ENCODE results near the gene AGBL3.
"Not testable (repeated sequence)": the region's sequence is repeated elsewhere in the genome, so short reads cannot be mapped to it uniquely, and the experiment has no call there.

Gene AGBL3

GRCh38 chr7:134996097-134996550 lies 9.8 kb downstream of the AGBL3 start:
- H3K27ac ChIP-seq (ENCODE audit: low read length), result peak overlapping the region; percentile 60
- H3K4me1 ChIP-seq (ENCODE audit: control insufficient read depth, insufficient read depth, low read length), result peaks cover 21% of the 10 kb centered on the region
- no peaks in the 10 kb centered on the region for H3K27me3 ChIP-seq (ENCODE audit: control insufficient read depth in 1 of 2, insufficient read depth in 2 of 2, low read length in 2 of 2)
- no peaks in the 10 kb centered on the region for H3K36me3 ChIP-seq (ENCODE audit: control insufficient read depth in 2 of 2, insufficient read depth in 2 of 2, low read length in 2 of 2)
- H3K9ac ChIP-seq (ENCODE audit: low read length in 2 of 2), result no peak overlapping the region
- H3K4me3 ChIP-seq (ENCODE audit: low read length in 2 of 2), result no peak overlapping the region
- no peaks in the 10 kb centered on the region for H3K9me3 ChIP-seq (ENCODE audit: control insufficient read depth in 2 of 2, low read length in 2 of 2)

DNA sequence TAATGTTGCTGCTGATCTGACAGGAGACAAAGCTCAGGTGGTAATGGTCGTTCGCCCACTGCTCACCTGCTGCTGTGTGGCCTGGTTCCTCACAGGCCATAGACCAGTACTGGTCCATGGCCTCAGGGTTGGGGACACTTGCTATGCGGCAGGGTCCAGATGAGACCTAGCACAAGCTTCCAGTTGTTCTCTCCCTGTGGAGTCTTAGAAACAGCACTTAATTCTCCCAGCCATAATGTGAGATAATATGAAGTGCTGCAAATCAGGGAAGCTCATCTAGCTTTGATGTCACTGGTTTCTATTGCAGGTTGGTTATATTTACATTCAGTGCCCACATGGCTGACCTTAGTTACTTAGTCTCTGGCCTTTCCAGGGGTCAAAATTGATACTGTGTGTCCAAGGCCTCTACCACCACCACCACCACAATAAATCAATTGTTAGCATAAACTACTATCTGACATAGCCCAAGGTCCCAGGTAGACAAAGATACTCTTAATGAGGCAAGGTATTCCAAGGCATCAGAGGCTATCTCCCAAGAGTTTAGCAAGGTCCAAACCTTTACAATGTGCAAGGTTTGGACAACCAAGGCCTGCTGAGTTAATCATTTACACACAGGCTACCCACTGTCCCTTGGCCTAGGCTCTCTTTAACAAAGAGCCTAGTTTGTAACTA lies 11.0 kb downstream of the AGBL3 start:
- Histone ChIP-seq H3K9me3 (ENCODE audit: control insufficient read depth in 2 of 2, low read length in 2 of 2) (no peaks in the 10 kb centered on the region), H3K9ac (ENCODE audit: low read length in 2 of 2) (no peak overlapping the region), H3K27ac (ENCODE audit: low read length) (peak overlapping the region; percentile 60), H3K36me3 (ENCODE audit: control insufficient read depth in 2 of 2, insufficient read depth in 2 of 2, low read length in 2 of 2) (no peaks in the 10 kb centered on the region), H3K4me1 (ENCODE audit: control insufficient read depth, insufficient read depth, low read length) (peaks cover 21% of the 10 kb centered on the region), H3K27me3 (ENCODE audit: control insufficient read depth in 1 of 2, insufficient read depth in 2 of 2, low read length in 2 of 2) (no peaks in the 10 kb centered on the region), H3K4me3 (ENCODE audit: low read length in 2 of 2) (no peak overlapping the region)

DNA sequence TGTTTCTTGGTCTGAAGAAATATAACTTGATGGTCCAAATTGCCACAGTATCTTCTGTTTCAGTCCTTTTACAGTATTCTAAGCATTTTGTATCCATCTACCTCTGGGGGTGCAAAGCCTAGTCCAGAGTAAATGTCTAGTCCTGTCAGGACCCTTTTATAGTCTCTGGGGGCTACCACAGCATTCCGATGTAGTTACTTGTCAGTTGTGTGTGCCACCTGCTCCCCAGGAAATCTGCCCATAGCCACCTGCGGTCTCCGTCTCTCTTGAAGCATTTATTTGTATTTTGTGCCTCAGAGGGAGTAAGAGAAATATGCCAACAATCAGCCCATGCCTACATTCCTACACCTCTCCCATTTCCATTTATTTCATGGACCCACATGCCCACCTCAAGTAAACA lies 12.8 kb downstream of the AGBL3 start:
- no peaks in the 10 kb centered on the region for H3K36me3 ChIP-seq (ENCODE audit: control insufficient read depth in 2 of 2, insufficient read depth in 2 of 2, low read length in 2 of 2)
- no peak overlapping the region for H3K9ac ChIP-seq (ENCODE audit: low read length in 2 of 2)
- no peaks in the 10 kb centered on the region for H3K9me3 ChIP-seq (ENCODE audit: control insufficient read depth in 2 of 2, low read length in 2 of 2)
- no peak overlapping the region for H3K27ac ChIP-seq (ENCODE audit: low read length)
- no peak overlapping the region for H3K4me3 ChIP-seq (ENCODE audit: low read length in 2 of 2)
- peaks cover 21% of the 10 kb centered on the region for H3K4me1 ChIP-seq (ENCODE audit: control insufficient read depth, insufficient read depth, low read length)
- H3K27me3 ChIP-seq (ENCODE audit: control insufficient read depth in 1 of 2, insufficient read depth in 2 of 2, low read length in 2 of 2), result no peaks in the 10 kb centered on the region

GRCh38 chr7:135001390-135002165 lies 15.3 kb downstream of the AGBL3 start:
- Histone ChIP-seq H3K27ac (ENCODE audit: low read length) (no peak overlapping the region), H3K36me3 (ENCODE audit: control insufficient read depth in 2 of 2, insufficient read depth in 2 of 2, low read length in 2 of 2) (no peaks in the 10 kb centered on the region), H3K9me3 (ENCODE audit: control insufficient read depth in 2 of 2, low read length in 2 of 2) (no peaks in the 10 kb centered on the region), H3K27me3 (ENCODE audit: control insufficient read depth in 1 of 2, insufficient read depth in 2 of 2, low read length in 2 of 2) (no peaks in the 10 kb centered on the region), H3K4me3 (ENCODE audit: low read length in 2 of 2) (no peak overlapping the region), H3K4me1 (ENCODE audit: control insufficient read depth, insufficient read depth, low read length) (peaks cover 10% of the 10 kb centered on the region), H3K9ac (ENCODE audit: low read length in 2 of 2) (no peak overlapping the region)

- H3K9ac ChIP-seq (ENCODE audit: low read length in 2 of 2), result no peak overlapping the region
- no peaks in the 10 kb centered on the region for H3K9me3 ChIP-seq (ENCODE audit: control insufficient read depth in 2 of 2, low read length in 2 of 2)
- H3K27ac ChIP-seq (ENCODE audit: low read length), result no peak overlapping the region
- no peaks in the 10 kb centered on the region for H3K4me1 ChIP-seq (ENCODE audit: control insufficient read depth, insufficient read depth, low read length)
- H3K4me3 ChIP-seq (ENCODE audit: low read length in 2 of 2), result no peak overlapping the region
- no peaks in the 10 kb centered on the region for H3K27me3 ChIP-seq (ENCODE audit: control insufficient read depth in 1 of 2, insufficient read depth in 2 of 2, low read length in 2 of 2)
- H3K36me3 ChIP-seq (ENCODE audit: control insufficient read depth in 2 of 2, insufficient read depth in 2 of 2, low read length in 2 of 2), result no peaks in the 10 kb centered on the region
Observed at GRCh38 chr7:135012229-135012628, 25.9 kb downstream of the AGBL3 start.

GRCh38 chr7:135023622-135024021 lies 37.3 kb downstream of the AGBL3 start:
- no peaks in the 10 kb centered on the region for H3K4me1 ChIP-seq (ENCODE audit: control insufficient read depth, insufficient read depth, low read length)
- H3K9me3 ChIP-seq (ENCODE audit: control insufficient read depth in 2 of 2, low read length in 2 of 2), result no peaks in the 10 kb centered on the region
- no peak overlapping the region for H3K9ac ChIP-seq (ENCODE audit: low read length in 2 of 2)
- no peaks in the 10 kb centered on the region for H3K36me3 ChIP-seq (ENCODE audit: control insufficient read depth in 2 of 2, insufficient read depth in 2 of 2, low read length in 2 of 2)
- H3K27me3 ChIP-seq (ENCODE audit: control insufficient read depth in 1 of 2, insufficient read depth in 2 of 2, low read length in 2 of 2), result no peaks in the 10 kb centered on the region
- H3K4me3 ChIP-seq (ENCODE audit: low read length in 2 of 2), result no peak overlapping the region
- H3K27ac ChIP-seq (ENCODE audit: low read length), result no peak overlapping the region

GRCh38 chr7:135035252-135035651 lies 48.9 kb downstream of the AGBL3 start:
- Histone ChIP-seq H3K27ac (ENCODE audit: low read length) (no peak overlapping the region), H3K4me3 (ENCODE audit: low read length in 2 of 2) (no peak overlapping the region), H3K27me3 (ENCODE audit: control insufficient read depth in 1 of 2, insufficient read depth in 2 of 2, low read length in 2 of 2) (no peaks in the 10 kb centered on the region), H3K36me3 (ENCODE audit: control insufficient read depth in 2 of 2, insufficient read depth in 2 of 2, low read length in 2 of 2) (no peaks in the 10 kb centered on the region), H3K4me1 (ENCODE audit: control insufficient read depth, insufficient read depth, low read length) (no peaks in the 10 kb centered on the region), H3K9me3 (ENCODE audit: control insufficient read depth in 2 of 2, low read length in 2 of 2) (no peaks in the 10 kb centered on the region), H3K9ac (ENCODE audit: low read length in 2 of 2) (no peak overlapping the region)

DNA sequence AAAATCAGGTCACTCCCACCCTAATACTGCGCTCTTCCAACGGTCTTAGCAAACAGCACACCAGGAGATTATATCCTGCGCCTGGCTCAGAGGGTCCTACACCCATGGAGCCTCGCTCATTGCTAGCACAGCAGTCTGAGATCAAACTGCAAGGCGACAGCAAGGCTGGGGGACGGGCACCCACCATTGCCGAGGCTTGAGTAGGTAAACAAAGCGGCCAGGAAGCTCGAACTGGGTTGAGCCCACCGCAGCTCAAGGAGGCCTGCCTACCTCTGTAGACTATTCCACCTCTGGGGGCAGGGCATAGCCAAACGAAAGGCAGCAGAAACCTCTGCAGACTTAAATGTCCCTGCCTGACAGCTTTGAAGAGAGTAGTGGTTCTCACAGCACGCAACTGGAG lies 80.7 kb downstream of the AGBL3 start:
- H3K9me3 ChIP-seq (ENCODE audit: control insufficient read depth in 2 of 2, low read length in 2 of 2); H3K9ac ChIP-seq (ENCODE audit: low read length in 2 of 2); H3K27ac ChIP-seq (ENCODE audit: low read length); H3K27me3 ChIP-seq (ENCODE audit: control insufficient read depth in 1 of 2, insufficient read depth in 2 of 2, low read length in 2 of 2); H3K36me3 ChIP-seq (ENCODE audit: control insufficient read depth in 2 of 2, insufficient read depth in 2 of 2, low read length in 2 of 2); H3K4me1 ChIP-seq (ENCODE audit: control insufficient read depth, insufficient read depth, low read length); H3K4me3 ChIP-seq (ENCODE audit: low read length in 2 of 2): not testable (repeated sequence)

DNA sequence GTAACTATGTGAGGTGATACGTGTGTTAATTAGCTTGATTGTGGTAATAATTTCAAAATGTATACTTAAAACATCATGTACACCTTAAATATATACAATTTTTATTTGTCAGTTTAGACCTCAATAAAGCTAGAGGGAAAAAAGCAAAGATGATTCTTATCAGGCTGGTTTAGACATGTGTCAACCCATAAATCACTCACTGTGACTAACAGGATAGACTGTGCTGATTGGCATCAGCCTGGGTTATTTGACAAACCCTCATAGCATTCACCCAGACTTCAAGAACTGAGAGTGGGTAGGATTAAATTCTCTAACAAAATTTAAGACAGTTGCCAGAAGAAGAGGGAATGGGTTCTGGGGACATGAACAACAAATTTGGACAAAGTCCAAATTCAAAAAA lies 87.8 kb downstream of the AGBL3 start:
- H3K4me1 ChIP-seq (ENCODE audit: control insufficient read depth, insufficient read depth, low read length), result no peaks in the 10 kb centered on the region
- H3K36me3 ChIP-seq (ENCODE audit: control insufficient read depth in 2 of 2, insufficient read depth in 2 of 2, low read length in 2 of 2), result no peaks in the 10 kb centered on the region
- H3K4me3 ChIP-seq (ENCODE audit: low read length in 2 of 2), result no peak overlapping the region
- H3K27ac ChIP-seq (ENCODE audit: low read length), result no peak overlapping the region
- no peaks in the 10 kb centered on the region for H3K9me3 ChIP-seq (ENCODE audit: control insufficient read depth in 2 of 2, low read length in 2 of 2)
- no peak overlapping the region for H3K9ac ChIP-seq (ENCODE audit: low read length in 2 of 2)
- no peaks in the 10 kb centered on the region for H3K27me3 ChIP-seq (ENCODE audit: control insufficient read depth in 1 of 2, insufficient read depth in 2 of 2, low read length in 2 of 2)

DNA sequence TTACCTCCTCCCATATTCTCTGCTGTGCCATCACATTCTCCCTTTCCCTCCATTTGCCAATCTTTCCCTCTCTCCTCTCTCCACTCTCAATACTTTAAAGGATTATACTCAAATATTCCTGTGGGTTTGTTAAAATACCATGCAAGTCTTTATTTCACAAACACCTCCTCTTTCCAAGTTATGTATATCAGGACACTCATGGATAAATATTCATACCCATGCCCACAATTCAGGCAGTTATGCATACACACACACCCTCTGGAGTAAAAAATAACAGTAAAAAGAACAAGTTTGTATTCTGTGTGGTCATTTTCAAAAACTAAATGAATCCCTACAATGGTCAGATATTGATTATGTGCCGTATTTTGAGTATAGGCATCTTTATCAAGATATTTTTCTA lies 88.2 kb downstream of the AGBL3 start:
- H3K9ac ChIP-seq (ENCODE audit: low read length in 2 of 2), result no peak overlapping the region
- H3K4me3 ChIP-seq (ENCODE audit: low read length in 2 of 2), result no peak overlapping the region
- no peak overlapping the region for H3K27ac ChIP-seq (ENCODE audit: low read length)
- H3K9me3 ChIP-seq (ENCODE audit: control insufficient read depth in 2 of 2, low read length in 2 of 2), result no peaks in the 10 kb centered on the region
- H3K36me3 ChIP-seq (ENCODE audit: control insufficient read depth in 2 of 2, insufficient read depth in 2 of 2, low read length in 2 of 2), result no peaks in the 10 kb centered on the region
- no peaks in the 10 kb centered on the region for H3K4me1 ChIP-seq (ENCODE audit: control insufficient read depth, insufficient read depth, low read length)
- no peaks in the 10 kb centered on the region for H3K27me3 ChIP-seq (ENCODE audit: control insufficient read depth in 1 of 2, insufficient read depth in 2 of 2, low read length in 2 of 2)

DNA sequence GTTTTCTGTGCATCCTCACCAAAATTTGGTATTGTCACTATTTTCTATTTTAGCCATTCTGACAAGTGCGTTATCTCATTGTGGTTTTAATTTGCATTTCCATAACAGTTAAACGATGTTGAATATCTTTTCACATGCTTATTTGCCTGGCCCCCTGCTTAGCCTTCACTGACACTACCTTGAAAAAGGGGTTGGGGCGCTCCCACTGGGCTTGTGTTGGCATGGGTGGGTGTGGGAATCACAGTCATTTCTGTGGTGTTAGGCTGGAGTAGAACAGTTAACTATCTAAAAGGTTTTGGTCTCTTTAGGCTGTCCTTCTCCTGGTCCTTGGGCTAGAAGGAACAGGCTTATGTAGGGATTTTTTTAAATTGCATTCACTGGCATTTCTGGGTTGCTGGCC lies 89.4 kb downstream of the AGBL3 start:
- Histone ChIP-seq H3K36me3 (ENCODE audit: control insufficient read depth in 2 of 2, insufficient read depth in 2 of 2, low read length in 2 of 2) (no peaks in the 10 kb centered on the region), H3K4me1 (ENCODE audit: control insufficient read depth, insufficient read depth, low read length) (no peaks in the 10 kb centered on the region), H3K27ac (ENCODE audit: low read length) (no peak overlapping the region), H3K9ac (ENCODE audit: low read length in 2 of 2) (no peak overlapping the region), H3K9me3 (ENCODE audit: control insufficient read depth in 2 of 2, low read length in 2 of 2) (no peaks in the 10 kb centered on the region), H3K27me3 (ENCODE audit: control insufficient read depth in 1 of 2, insufficient read depth in 2 of 2, low read length in 2 of 2) (no peaks in the 10 kb centered on the region), H3K4me3 (ENCODE audit: low read length in 2 of 2) (no peak overlapping the region)

All from stomach smooth muscle (tissue), 2 donors.